Stimulated activated memory B cell treated with anti-CD40 and anti-IgM and Interleukin-4, amounts not matched to agents 10 μg/mL and 1 μg/mL and 100 μg/mL, for 72 hours (primary cell): ENCODE data around the gene OR2F1.
"Not testable (repeated sequence)": the region's sequence is repeated elsewhere in the genome, so short reads cannot be mapped to it uniquely, and the experiment has no call there.

Experiments used
- ATAC-seq: fragments of 150-1000 bp; cut with Tn5 transposase; 2 replicates; pipeline ENCODE4 v1.10.0; 2021
- H3K27ac Mint-ChIP-seq: one replicate; pipeline ENCODE4 v1.8.0; 2022; ENCODE audit warnings: mild to moderate bottlenecking, mixed read lengths
- H3K27me3 Mint-ChIP-seq: one replicate; pipeline ENCODE4 v1.8.0; 2022; ENCODE audit warnings: mixed read lengths
- H3K36me3 Mint-ChIP-seq: one replicate; pipeline ENCODE4 v1.8.0; 2022; ENCODE audit warnings: mixed read lengths
- H3K4me1 Mint-ChIP-seq: one replicate; pipeline ENCODE4 v1.8.0; 2022; ENCODE audit warnings: mixed read lengths
- H3K4me3 Mint-ChIP-seq: one replicate; pipeline ENCODE4 v1.8.0; 2022; ENCODE audit warnings: mild to moderate bottlenecking, moderate library complexity, mixed read lengths
- H3K9me3 Mint-ChIP-seq: one replicate; pipeline ENCODE4 v1.8.0; 2022; ENCODE audit warnings: mixed read lengths

OR2F1 gene

GRCh38 chr7:143979359-143979758 is 24.7 kb downstream of the OR2F1 start:
- Mint-ChIP-seq H3K4me1 (no peaks in the 10 kb centered on the region), H3K27ac (no peak overlapping the region), H3K4me3 (no peak overlapping the region), H3K9me3 (peaks cover 3% of the 10 kb centered on the region), H3K36me3 (no peaks in the 10 kb centered on the region), H3K27me3 (peaks cover 11% of the 10 kb centered on the region)
- no peak for ATAC-seq

GRCh38 chr7:143979998-143980397 is 25.4 kb downstream of the OR2F1 start:
- Mint-ChIP-seq H3K4me3 (no peak overlapping the region), H3K27me3 (peaks cover 11% of the 10 kb centered on the region), H3K36me3 (no peaks in the 10 kb centered on the region), H3K9me3 (peaks cover 3% of the 10 kb centered on the region), H3K4me1 (no peaks in the 10 kb centered on the region), H3K27ac (no peak overlapping the region)
- no peak for ATAC-seq

DNA sequence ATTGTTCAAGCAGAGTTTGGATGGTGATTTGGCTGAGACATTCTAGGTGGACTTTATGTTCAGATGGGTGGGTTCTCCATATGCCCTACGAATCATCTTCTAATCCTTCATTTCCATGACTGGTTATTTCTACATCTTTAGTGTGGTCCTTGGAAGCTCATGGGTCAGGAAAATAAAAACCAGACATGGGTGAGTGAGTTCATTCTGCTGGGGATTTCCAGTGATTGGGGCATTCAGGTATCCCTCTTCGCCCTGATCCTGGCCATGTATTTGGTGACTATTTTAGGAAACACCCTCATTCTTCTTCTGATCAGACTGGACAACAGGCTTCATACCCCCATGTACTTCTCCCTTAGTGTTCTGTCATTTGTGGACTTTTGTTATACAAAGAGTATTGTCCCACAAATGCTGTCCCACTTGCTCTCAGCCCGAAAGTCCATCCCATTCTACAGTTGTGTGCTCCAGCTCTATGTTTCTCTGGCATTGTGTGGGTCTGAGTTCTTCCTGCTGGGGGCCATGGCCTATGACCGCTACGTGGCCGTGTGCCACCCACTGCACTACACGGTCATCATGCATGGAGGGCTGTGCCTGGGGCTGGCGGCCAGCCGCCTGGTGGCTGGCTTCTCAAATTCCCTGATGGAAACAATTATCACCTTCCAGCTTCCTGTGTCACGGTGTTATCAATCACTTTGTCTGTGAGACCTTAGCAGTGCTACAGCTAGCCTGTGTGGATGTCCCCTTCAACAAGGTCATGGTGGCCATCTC is 26.3 kb downstream of the OR2F1 start:
- H3K27ac Mint-ChIP-seq: no peak overlapping the region
- no peaks in the 10 kb centered on the region for H3K4me1 Mint-ChIP-seq
- H3K9me3 Mint-ChIP-seq: peaks cover 3% of the 10 kb centered on the region
- H3K4me3 Mint-ChIP-seq: no peak overlapping the region
- no peaks in the 10 kb centered on the region for H3K36me3 Mint-ChIP-seq
- no peak for ATAC-seq
- H3K27me3 Mint-ChIP-seq: peaks cover 11% of the 10 kb centered on the region

GRCh38 chr7:143983960-143984359 is 29.3 kb downstream of the OR2F1 start:
- Mint-ChIP-seq H3K27ac (no peak overlapping the region), H3K36me3 (no peaks in the 10 kb centered on the region), H3K4me1 (no peaks in the 10 kb centered on the region), H3K27me3 (peaks cover 11% of the 10 kb centered on the region), H3K4me3 (no peak overlapping the region), H3K9me3 (peaks cover 3% of the 10 kb centered on the region)
- ATAC-seq: no peak

GRCh38 chr7:143987513-143987912 is 32.9 kb downstream of the OR2F1 start:
- no peak for ATAC-seq
- no peaks in the 10 kb centered on the region for H3K36me3 Mint-ChIP-seq
- H3K4me3 Mint-ChIP-seq: no peak overlapping the region
- peaks cover 15% of the 10 kb centered on the region for H3K27me3 Mint-ChIP-seq
- no peak overlapping the region for H3K27ac Mint-ChIP-seq
- no peaks in the 10 kb centered on the region for H3K4me1 Mint-ChIP-seq
- peaks cover 8% of the 10 kb centered on the region for H3K9me3 Mint-ChIP-seq

DNA sequence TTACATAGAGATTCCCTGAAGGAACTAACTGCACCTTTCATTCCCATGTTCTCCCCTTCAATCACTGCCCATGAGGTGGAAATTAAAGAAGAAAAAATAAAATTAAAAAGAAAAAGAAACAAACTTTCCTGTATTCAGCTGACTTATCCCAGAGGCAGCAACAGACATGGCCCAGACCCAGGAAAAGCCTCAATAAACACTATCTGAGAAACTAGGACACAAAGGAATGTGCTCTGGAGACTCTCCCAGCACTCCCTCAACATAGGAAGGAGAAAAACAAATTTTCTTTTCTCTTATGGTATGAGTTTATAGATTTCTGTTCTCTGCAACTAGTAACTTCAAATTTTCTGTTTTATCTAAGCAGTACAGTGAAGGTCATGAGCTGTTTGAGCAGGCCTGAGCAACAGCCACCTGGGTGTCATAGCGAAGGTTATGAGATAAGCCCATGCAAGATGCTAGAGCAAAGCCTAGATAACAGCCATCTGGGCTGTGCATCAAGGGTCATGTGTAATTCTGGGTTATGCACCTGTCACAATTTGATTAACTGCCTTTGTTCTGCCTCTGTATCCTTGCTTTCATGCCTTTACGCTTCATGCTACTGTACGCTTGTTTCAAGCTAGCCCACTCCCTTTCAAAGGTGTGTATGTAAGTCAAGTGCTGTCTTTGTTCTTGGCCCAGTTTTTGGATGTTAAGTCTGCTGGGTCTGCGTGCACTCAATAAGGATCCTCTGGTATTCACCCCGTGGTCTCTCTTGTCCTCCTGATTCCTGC is 34.5 kb downstream of the OR2F1 start:
- Mint-ChIP-seq H3K9me3 (peaks cover 8% of the 10 kb centered on the region), H3K4me1 (no peaks in the 10 kb centered on the region), H3K27ac (no peak overlapping the region), H3K27me3 (peaks cover 22% of the 10 kb centered on the region), H3K4me3 (no peak overlapping the region), H3K36me3 (no peaks in the 10 kb centered on the region)
- no peak for ATAC-seq

DNA sequence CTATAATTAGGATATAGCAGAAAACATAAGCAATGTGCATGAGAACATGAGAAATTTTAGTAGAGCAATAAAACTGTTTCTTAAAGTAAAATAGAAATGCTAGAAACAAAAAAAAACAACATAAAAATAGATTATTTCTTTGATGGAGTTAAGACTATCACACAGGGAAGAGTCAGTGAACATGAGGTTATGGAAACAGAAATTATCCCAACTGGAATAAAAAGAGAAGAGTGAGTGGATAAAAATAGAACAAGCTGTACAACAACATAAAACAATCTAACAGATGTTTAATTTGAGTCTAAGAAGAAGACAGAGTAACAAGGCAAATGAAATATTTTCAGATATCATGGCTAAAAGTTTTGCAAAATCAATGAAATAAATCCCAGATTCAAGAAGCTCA is 38.0 kb downstream of the OR2F1 start:
- H3K4me1 Mint-ChIP-seq: no peaks in the 10 kb centered on the region
- peaks cover 22% of the 10 kb centered on the region for H3K27me3 Mint-ChIP-seq
- no peaks in the 10 kb centered on the region for H3K36me3 Mint-ChIP-seq
- H3K9me3 Mint-ChIP-seq: peaks cover 8% of the 10 kb centered on the region
- H3K4me3 Mint-ChIP-seq: no peak overlapping the region
- no peak overlapping the region for H3K27ac Mint-ChIP-seq
- no peak for ATAC-seq

DNA sequence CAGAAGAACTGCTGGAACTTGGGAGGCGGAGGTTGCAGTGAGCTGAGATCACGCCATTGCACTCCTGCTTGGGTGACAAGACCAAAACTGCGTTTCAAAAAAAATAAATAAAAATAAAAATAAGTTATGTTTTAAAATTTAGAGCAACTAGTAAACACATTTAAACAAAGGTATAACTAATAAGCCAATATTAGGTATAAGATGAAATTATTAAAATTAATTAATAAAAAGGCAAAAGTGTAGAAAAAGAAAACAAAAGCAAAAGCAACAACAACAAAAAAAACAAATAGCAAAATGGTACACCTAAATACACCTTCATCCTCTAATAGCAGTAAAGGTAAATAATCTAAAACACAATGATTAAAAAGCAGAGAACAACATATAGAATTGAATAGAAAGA is 39.3 kb downstream of the OR2F1 start:
- peaks cover 8% of the 10 kb centered on the region for H3K9me3 Mint-ChIP-seq
- no peaks in the 10 kb centered on the region for H3K4me1 Mint-ChIP-seq
- H3K27ac Mint-ChIP-seq: no peak overlapping the region
- peaks cover 22% of the 10 kb centered on the region for H3K27me3 Mint-ChIP-seq
- ATAC-seq: no peak
- no peak overlapping the region for H3K4me3 Mint-ChIP-seq
- no peaks in the 10 kb centered on the region for H3K36me3 Mint-ChIP-seq

- Mint-ChIP-seq H3K27me3 (no peaks in the 10 kb centered on the region), H3K4me1 (no peaks in the 10 kb centered on the region), H3K36me3 (no peaks in the 10 kb centered on the region), H3K9me3 (no peaks in the 10 kb centered on the region), H3K4me3 (no peak within 1 kb of the TSS), H3K27ac (no peak within 1 kb of the TSS)
- ATAC-seq: no peak
These were observed 45.4 kb downstream of the OR2F1 start, which contains the start of gene OR6B1 for GRCh38 chr7:144000020-144000419. Gene OR6B1, plus strand, starts transcription at chr7:144000320. Its CDS starts 3,677 bp downstream, at chr7:144003997.

DNA sequence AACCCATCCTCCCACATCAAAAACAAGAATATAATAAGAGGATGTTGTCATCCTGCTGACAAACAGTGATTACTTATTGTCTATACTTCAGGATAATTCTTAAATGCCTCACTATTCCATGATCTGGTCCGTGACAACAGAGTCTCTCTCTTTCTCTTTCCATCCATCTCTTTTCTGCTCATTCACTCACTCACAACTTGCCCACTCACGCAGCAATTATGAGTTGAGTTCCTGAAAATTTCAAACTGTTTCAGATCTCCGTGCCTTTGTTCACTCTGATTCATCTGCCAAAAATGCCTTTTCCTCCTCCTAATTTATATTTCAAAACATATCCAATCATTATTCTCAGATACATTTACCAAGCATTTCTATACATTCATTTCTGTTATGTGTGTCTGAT is 46.9 kb downstream of the OR2F1 start:
- Mint-ChIP-seq H3K36me3 (no peaks in the 10 kb centered on the region), H3K27ac (no peak overlapping the region), H3K9me3 (no peaks in the 10 kb centered on the region), H3K27me3 (no peaks in the 10 kb centered on the region), H3K4me3 (no peak overlapping the region), H3K4me1 (no peaks in the 10 kb centered on the region)
- ATAC-seq: no peak

DNA sequence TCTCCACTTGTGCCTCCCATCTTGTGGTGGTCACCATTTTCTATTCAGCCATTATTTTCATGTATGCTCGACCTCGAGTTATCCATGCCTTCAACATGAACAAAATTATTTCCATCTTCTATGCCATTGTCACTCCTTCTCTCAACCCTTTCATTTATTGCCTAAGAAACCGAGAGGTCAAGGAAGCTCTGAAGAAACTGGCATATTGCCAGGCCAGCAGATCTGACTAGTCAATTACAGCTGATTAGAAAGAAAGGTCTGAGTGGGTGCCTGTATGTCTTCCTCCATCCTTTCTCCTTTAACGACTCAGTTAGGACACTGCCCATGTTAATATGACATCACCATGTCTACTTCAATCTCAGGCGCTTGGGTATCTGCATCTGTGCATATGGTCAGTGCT is 50.1 kb downstream of the OR2F1 start:
- Mint-ChIP-seq H3K4me1 (no peaks in the 10 kb centered on the region), H3K27me3 (no peaks in the 10 kb centered on the region), H3K9me3 (peaks cover 11% of the 10 kb centered on the region), H3K27ac (no peak overlapping the region), H3K36me3 (no peaks in the 10 kb centered on the region), H3K4me3 (no peak overlapping the region)
- no peak for ATAC-seq

- Mint-ChIP-seq H3K9me3 (peaks cover 14% of the 10 kb centered on the region), H3K27ac (no peak overlapping the region), H3K4me3 (no peak overlapping the region), H3K27me3 (no peaks in the 10 kb centered on the region), H3K4me1 (no peaks in the 10 kb centered on the region), H3K36me3 (no peaks in the 10 kb centered on the region)
- ATAC-seq: no peak
These were observed 51.5 kb downstream of the OR2F1 start for GRCh38 chr7:144006029-144006691.

- Mint-ChIP-seq H3K36me3 (no peaks in the 10 kb centered on the region), H3K27ac (no peak overlapping the region), H3K4me1 (no peaks in the 10 kb centered on the region), H3K27me3 (no peaks in the 10 kb centered on the region), H3K9me3 (peaks cover 17% of the 10 kb centered on the region), H3K4me3 (no peak overlapping the region)
- ATAC-seq: no peak
These were observed 52.0 kb downstream of the OR2F1 start for GRCh38 chr7:144006692-144007042.

GRCh38 chr7:144009361-144009760 is 54.7 kb downstream of the OR2F1 start:
- no peak overlapping the region for H3K4me3 Mint-ChIP-seq
- peaks cover 17% of the 10 kb centered on the region for H3K9me3 Mint-ChIP-seq
- no peak for ATAC-seq
- H3K27me3 Mint-ChIP-seq: no peaks in the 10 kb centered on the region
- H3K36me3 Mint-ChIP-seq: no peaks in the 10 kb centered on the region
- H3K27ac Mint-ChIP-seq: no peak overlapping the region
- no peaks in the 10 kb centered on the region for H3K4me1 Mint-ChIP-seq

GRCh38 chr7:144010061-144010460 is 55.4 kb downstream of the OR2F1 start:
- not testable (repeated sequence) for H3K4me1 Mint-ChIP-seq, H3K27me3 Mint-ChIP-seq, H3K4me3 Mint-ChIP-seq, ATAC-seq, H3K36me3 Mint-ChIP-seq, H3K27ac Mint-ChIP-seq
- peaks cover 17% of the 10 kb centered on the region for H3K9me3 Mint-ChIP-seq
